Activated CD4-positive, CD25-positive, alpha-beta regulatory T cell treated with anti-CD3 and anti-CD28 coated beads, Interleukin-2, amount 50 U/mL, for 16 hours (primary cell): ENCODE results near the gene BEST1.
"Not testable (repeated sequence)": the region's sequence is repeated elsewhere in the genome, so short reads cannot be mapped to it uniquely, and the experiment has no call there.

Experiments used
- DNase-seq: peaks from one replicate; pipeline ENCODE4 v3.0.0-alpha.2; 2020; ENCODE audit warnings: low read depth, low spot score

Gene BEST1

GRCh38 chr11:61947486-61948210 is 2.5 kb upstream of the BEST1 start:
- peak; percentile 34 for DNase-seq

- no peak for DNase-seq
Measured at GRCh38 chr11:61948505-61948904, 1.6 kb upstream of the BEST1 start.

GRCh38 chr11:61949169-61950034 is 749 bp upstream of the BEST1 start:
- DNase-seq: no peak

GRCh38 chr11:61951484-61952135 is 1.5 kb downstream of the BEST1 start:
- no peak for DNase-seq

- no peak for DNase-seq
Measured at GRCh38 chr11:61952882-61953281, 2.7 kb downstream of the BEST1 start.

GRCh38 chr11:61953632-61954031 is 3.5 kb downstream of the BEST1 start:
- DNase-seq: not testable (repeated sequence)

- no peak for DNase-seq
Measured at GRCh38 chr11:61954106-61954850, 4.1 kb downstream of the BEST1 start.

- DNase-seq: no peak
Measured at GRCh38 chr11:61954851-61955421, 4.8 kb downstream of the BEST1 start.

GRCh38 chr11:61955422-61956135 is 5.4 kb downstream of the BEST1 start:
- DNase-seq: no peak

GRCh38 chr11:61956191-61957020 is 6.3 kb downstream of the BEST1 start:
- no peak for DNase-seq

- no peak for DNase-seq
Measured at GRCh38 chr11:61957021-61957770, 7.0 kb downstream of the BEST1 start.

GRCh38 chr11:61958590-61958989 is 8.4 kb downstream of the BEST1 start:
- no peak for DNase-seq

GRCh38 chr11:61959114-61959513 is 9.0 kb downstream of the BEST1 start:
- no peak for DNase-seq

GRCh38 chr11:61959678-61960077 is 9.5 kb downstream of the BEST1 start:
- no peak for DNase-seq

- no peak for DNase-seq
Measured at GRCh38 chr11:61960532-61960931, 10.4 kb downstream of the BEST1 start.

- no peak for DNase-seq
Measured at GRCh38 chr11:61961570-61962212, 11.5 kb downstream of the BEST1 start.

GRCh38 chr11:61962213-61963015 is 12.3 kb downstream of the BEST1 start:
- no peak for DNase-seq

- no peak for DNase-seq
Measured at GRCh38 chr11:61963016-61963281, 12.8 kb downstream of the BEST1 start.
